NCI-H2029 treated with DMSO at 0.1 percent for 48 hours (cell line): ENCODE results near the gene TSNAXIP1.
"Not testable (repeated sequence)": the region's sequence is repeated elsewhere in the genome, so short reads cannot be mapped to it uniquely, and the experiment has no call there.

ENCODE experiments used
- DNase-seq: peaks from one replicate; lab custom pipeline; 2025; lab: John Stamatoyannopoulos, UW

TSNAXIP1 gene

GRCh38 chr16:67837190-67837589 is 30.5 kb downstream of the TSNAXIP1 start:
- not testable (repeated sequence) for DNase-seq

GRCh38 chr16:67837811-67838210 is 31.1 kb downstream of the TSNAXIP1 start:
- DNase-seq: no peak

- DNase-seq: peak; percentile 17
Measured at GRCh38 chr16:67841198-67841815, 34.6 kb downstream of the TSNAXIP1 start.

- DNase-seq: peak; percentile 75
Measured at GRCh38 chr16:67841816-67842508, 35.3 kb downstream of the TSNAXIP1 start, which contains the start of gene THAP11. Gene THAP11, plus strand, starts transcription at chr16:67842320. Its CDS starts 235 bp downstream, at chr16:67842555.

GRCh38 chr16:67842509-67843342 is 36.0 kb downstream of the TSNAXIP1 start:
- no peak for DNase-seq

GRCh38 chr16:67843343-67843765 is 36.7 kb downstream of the TSNAXIP1 start:
- DNase-seq: no peak

GRCh38 chr16:67844497-67844896 is 37.8 kb downstream of the TSNAXIP1 start:
- no peak for DNase-seq

- no peak for DNase-seq
Measured at GRCh38 chr16:67845291-67846062, 38.8 kb downstream of the TSNAXIP1 start.

- no peak for DNase-seq
Measured at GRCh38 chr16:67846063-67846319, 39.3 kb downstream of the TSNAXIP1 start.

- DNase-seq: peak; percentile 51
Measured at GRCh38 chr16:67846320-67847063, 39.8 kb downstream of the TSNAXIP1 start, which contains the start of gene NUTF2. Gene NUTF2, plus strand, starts transcription at chr16:67846933. Its CDS starts 18,198 bp downstream, at chr16:67865131.

GRCh38 chr16:67847064-67847861 is 40.6 kb downstream of the TSNAXIP1 start, which contains the start of gene CENPT:
Gene CENPT, minus strand, starts transcription at chr16:67847693. Its CDS starts 13,834 bp downstream, at chr16:67833859.
- no peak for DNase-seq

- DNase-seq: no peak
Measured at GRCh38 chr16:67848118-67848517, 41.4 kb downstream of the TSNAXIP1 start.

- DNase-seq: no peak
Measured at GRCh38 chr16:67853670-67854069, 47.0 kb downstream of the TSNAXIP1 start.

GRCh38 chr16:67855789-67856188 is 49.1 kb downstream of the TSNAXIP1 start:
- no peak for DNase-seq

- no peak for DNase-seq
Measured at GRCh38 chr16:67856927-67857546, 50.3 kb downstream of the TSNAXIP1 start.

- DNase-seq: peak; percentile 62
Measured at GRCh38 chr16:67857547-67858233, 51.0 kb downstream of the TSNAXIP1 start.

- no peak for DNase-seq
Measured at GRCh38 chr16:67858500-67858899, 51.8 kb downstream of the TSNAXIP1 start.

GRCh38 chr16:67860589-67861398 is 54.1 kb downstream of the TSNAXIP1 start:
- no peak for DNase-seq
